HG03342 (cell line): ENCODE results near the gene ZBED5.
"Not testable (repeated sequence)": the region's sequence is repeated elsewhere in the genome, so short reads cannot be mapped to it uniquely, and the experiment has no call there.

Source experiments
- ATAC-seq: cut with Tn5 transposase; IDR thresholded peaks from one replicate; pipeline ENCODE4 v1.9.1; 2021; ENCODE audit warnings: mild to moderate bottlenecking, moderate library complexity; ENCODE audit not compliant: unreplicated experiment

Gene ZBED5

DNA sequence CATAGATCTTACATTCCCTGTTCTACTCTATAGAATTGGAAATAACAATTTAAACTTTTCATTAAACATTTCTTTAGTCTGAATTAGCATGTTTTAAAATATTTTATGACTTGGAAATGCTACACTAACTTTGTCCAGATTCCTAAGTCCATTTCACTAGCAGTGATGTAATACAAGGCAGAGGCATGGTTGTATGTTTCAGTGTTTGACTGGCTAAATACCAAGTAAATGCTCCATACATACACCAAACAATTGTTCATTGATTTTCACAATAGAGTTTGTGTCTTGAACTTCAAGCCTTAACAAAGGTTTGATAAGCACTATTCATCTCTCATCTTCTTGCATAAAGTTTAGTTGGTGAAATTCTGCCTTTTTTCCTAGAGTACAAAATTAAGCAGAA is 13.5 kb downstream of the ZBED5 start:
- no peak for ATAC-seq

DNA sequence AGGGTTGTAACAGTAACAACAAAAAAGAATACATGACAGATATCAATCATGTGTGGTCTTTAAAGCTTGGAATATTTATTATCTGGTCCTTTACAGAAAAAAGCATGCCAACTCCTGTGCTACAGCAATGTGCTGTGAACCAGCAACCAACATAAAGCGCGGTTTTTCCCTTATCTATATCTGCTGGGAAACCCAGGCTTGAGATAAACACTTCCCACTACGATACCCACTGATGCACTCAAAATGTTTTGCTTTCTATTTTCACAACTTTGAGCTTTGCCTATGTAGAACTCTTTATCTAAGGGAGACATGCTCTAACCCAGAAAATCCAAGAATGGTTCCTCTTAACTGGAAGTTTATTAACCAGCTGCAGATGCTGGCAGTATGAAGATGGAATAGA is 19.0 kb downstream of the ZBED5 start:
- ATAC-seq, result no peak

GRCh38 chr11:10838083-10838482 is 19.8 kb downstream of the ZBED5 start:
- ATAC-seq, result no peak

- ATAC-seq, result not testable (repeated sequence)
Observed at GRCh38 chr11:10836884-10837283, 21.0 kb downstream of the ZBED5 start.

DNA sequence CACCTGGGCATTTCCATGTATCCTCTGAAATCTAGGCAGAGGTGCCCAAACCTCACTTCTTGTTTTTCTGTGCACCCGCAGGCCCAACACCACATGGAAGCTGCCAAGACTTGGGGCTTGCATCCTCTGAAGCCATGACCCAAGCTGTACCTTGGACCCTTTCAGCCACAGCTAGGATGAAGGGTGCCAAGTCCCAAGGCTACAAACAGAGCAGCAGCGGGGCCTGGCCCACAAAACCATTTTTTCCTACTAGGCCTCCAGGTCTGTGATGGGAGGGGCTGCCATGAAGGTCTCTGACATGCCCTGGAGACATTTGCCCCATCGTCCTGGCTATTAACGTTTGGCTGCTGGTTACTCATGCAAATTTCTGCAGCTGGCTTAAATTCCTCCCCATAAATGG is 28.7 kb downstream of the ZBED5 start:
- ATAC-seq, result no peak

- ATAC-seq, result no peak
Observed at GRCh38 chr11:10828402-10828801, 29.5 kb downstream of the ZBED5 start.

DNA sequence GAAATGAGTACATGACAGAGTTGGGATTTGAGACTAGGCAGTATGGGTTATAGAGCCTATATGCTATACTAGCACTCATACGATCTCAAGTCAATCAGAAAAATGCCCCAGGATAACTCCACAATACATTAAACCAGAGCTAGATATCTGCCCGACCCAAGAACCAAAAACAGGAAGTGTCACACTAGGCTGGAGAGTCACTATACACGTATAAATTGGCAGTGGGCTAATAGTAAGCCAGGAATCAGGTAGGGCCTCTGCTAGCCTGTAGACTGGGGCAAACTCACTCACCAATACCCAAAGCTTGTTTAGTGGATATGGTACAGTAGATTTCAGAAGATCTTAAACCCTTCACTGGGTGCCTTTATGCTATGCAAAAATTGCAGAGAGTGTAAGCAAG is 33.0 kb downstream of the ZBED5 start:
- ATAC-seq, result peak; percentile 74

- ATAC-seq, result no peak
Observed at GRCh38 chr11:10823152-10823579, 34.7 kb downstream of the ZBED5 start.

- ATAC-seq, result not testable (repeated sequence)
Observed at GRCh38 chr11:10822491-10822890, 35.4 kb downstream of the ZBED5 start.

- ATAC-seq, result no peak
Observed at GRCh38 chr11:10818594-10818993, 39.3 kb downstream of the ZBED5 start.

- ATAC-seq, result no peak
Observed at GRCh38 chr11:10813945-10814344, 43.9 kb downstream of the ZBED5 start.

- peak; percentile 9 for ATAC-seq
Observed at GRCh38 chr11:10809373-10810160, 48.3 kb downstream of the ZBED5 start.

DNA sequence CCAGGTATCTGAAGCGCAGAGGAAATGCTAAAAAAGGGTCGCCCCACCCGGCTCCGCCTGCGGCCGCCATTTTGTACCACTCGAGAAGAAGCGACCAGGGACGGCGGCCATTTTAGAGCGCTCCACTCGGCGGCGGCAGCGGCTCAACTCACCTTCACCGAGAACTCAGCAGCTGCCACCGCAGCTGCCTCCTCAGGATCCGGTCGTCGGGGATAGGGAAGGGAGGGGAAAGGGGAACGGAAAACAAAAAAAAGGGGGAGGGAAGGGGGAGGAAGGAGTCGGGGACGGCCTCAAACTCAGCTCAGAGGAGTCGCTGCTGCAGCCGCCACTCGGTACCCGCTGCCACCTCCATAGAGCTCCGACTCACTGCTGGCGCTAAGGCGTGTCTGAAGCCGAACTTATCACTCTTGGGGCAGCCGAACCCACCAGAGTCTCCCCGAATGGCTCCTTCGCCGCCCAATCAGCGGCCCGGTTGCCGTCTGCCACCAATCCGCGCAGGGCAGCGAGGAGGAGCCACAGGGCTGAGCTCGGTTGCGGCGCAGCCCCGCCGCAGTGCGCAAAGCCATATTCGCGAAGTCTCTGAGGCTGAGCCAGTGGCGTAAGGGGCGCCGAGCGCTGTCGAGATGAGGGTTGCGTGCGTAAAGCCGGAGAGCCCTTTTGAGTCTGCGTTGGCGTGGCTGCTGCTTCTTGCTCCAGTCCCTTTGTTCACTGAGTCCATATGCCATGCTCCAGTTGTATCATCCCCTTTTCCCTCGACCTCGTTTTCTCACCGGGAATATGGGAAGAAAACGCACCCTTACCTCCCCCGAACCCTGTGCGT is 49.1 kb downstream of the ZBED5 start, which contains the start of gene EIF4G2:
EIF4G2 (minus strand) TSS at position 374 of the 820 bp plus-strand sequence.
- ATAC-seq, result peak; percentile 95

DNA sequence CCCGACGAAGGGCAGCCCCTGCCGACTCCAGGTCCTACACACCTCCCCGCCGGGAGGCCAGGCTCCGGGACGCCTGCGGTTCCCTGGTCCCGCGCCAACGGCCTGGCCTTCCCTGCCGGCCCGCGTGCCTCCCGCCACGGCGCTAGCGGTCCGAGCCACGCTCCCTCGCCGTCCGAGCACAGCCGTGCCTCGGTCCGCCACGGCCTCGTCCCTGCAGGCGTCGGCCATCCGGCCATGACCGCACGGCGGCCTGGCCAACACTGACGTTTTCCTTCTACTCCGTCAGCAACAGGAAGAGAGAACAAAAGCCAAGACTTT is 49.7 kb downstream of the ZBED5 start:
- no peak for ATAC-seq

- ATAC-seq, result no peak
Observed at GRCh38 chr11:10807493-10808234, 50.2 kb downstream of the ZBED5 start.

GRCh38 chr11:10806206-10806605 is 51.6 kb downstream of the ZBED5 start:
- no peak for ATAC-seq

DNA sequence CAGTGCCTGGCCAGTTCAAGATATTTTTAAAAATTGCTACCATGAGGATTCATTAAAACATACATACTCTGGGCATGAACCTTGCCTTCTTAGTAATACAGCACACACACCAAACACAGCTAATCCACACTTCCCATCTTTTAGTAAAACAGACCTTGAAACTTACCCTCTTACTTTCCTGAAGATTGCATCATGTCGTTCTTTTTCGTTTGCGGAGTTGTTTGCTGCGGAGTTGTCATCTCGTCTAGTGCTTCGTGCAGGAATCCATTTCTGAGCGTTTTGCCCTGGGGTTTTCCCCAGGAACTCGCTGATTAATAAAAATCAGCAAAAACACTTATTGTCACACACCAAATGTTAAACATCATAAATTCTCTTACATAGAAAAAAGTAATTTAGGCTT is 52.1 kb downstream of the ZBED5 start:
- no peak for ATAC-seq

DNA sequence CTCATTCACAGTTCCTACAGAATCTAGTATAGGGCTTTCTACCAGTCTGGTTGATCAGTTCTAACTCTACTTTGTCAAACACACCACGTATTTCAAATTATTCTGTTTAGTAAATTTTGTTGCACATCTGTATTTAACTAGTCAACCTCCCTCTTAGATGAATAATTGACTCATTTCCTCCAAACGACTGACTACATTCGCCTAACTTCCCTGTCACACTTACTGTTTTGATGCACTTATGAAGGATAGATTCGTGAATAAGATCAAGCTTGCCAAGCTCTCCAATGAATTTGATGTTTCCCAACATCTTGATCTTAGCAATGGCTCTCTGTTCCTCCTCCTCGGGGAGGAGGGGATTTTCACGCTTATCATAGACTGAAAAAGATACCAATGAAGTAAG is 54.2 kb downstream of the ZBED5 start:
- no peak for ATAC-seq
